H9 (cell line): ENCODE results near the gene IQGAP3. TPM values are rescaled to one million over a fixed set of nuclear protein-coding genes. Genes with fewer than 3 reads are reported as not detected.

Experiments
- DNase-seq: peaks from one replicate; pipeline ENCODE4 v3.0.0-alpha.2; 2017
- H2AFZ ChIP-seq: one replicate; pipeline ENCODE4 v1.6.1; 2013; ENCODE audit warnings: mild to moderate bottlenecking, low read length, control low read depth, moderate library complexity
- H2AK5ac ChIP-seq: 2 replicates; pipeline ENCODE4 v1.6.1; 2013; ENCODE audit warnings: low read length, control low read depth, mixed read lengths; ENCODE audit not compliant: insufficient read length
- H2BK120ac ChIP-seq: one replicate; pipeline ENCODE4 v1.6.1; 2013; ENCODE audit warnings: low read depth, mild to moderate bottlenecking, low read length, control low read depth, inconsistent platforms; ENCODE audit not compliant: poor library complexity, severe bottlenecking
- H2BK12ac ChIP-seq: 2 replicates; pipeline ENCODE4 v1.6.1; 2013; ENCODE audit warnings: low read length, control low read depth, mixed read lengths, low read depth; ENCODE audit not compliant: insufficient read length
- H2BK15ac ChIP-seq: 2 replicates; pipeline ENCODE4 v1.6.1; 2013; ENCODE audit warnings: low read depth, low read length, control low read depth
- H2BK20ac ChIP-seq: one replicate; pipeline ENCODE4 v1.6.1; 2013; ENCODE audit warnings: low read depth, mild to moderate bottlenecking, low read length, control low read depth, inconsistent platforms; ENCODE audit not compliant: poor library complexity, severe bottlenecking
- H2BK5ac ChIP-seq: 2 replicates; pipeline ENCODE4 v1.6.1; 2013; ENCODE audit warnings: low read length, control low read depth, mixed read lengths; ENCODE audit not compliant: insufficient read length
- H3K14ac ChIP-seq: 2 replicates; pipeline ENCODE4 v1.6.1; 2013; ENCODE audit warnings: low read length, control low read depth; ENCODE audit not compliant: insufficient read depth
- H3K18ac ChIP-seq: 2 replicates; pipeline ENCODE4 v1.6.1; 2013; ENCODE audit warnings: low read depth, mild to moderate bottlenecking, mixed read lengths, low read length, control low read depth; ENCODE audit not compliant: insufficient read length
- H3K23ac ChIP-seq: 2 replicates; pipeline ENCODE4 v1.6.1; 2013; ENCODE audit warnings: low read length, control low read depth, mixed read lengths, low read depth; ENCODE audit not compliant: insufficient read length
- H3K23me2 ChIP-seq: 2 replicates; pipeline ENCODE4 v1.6.1; 2013; ENCODE audit warnings: low read depth, mild to moderate bottlenecking, mixed read lengths, low read length, control low read depth; ENCODE audit not compliant: insufficient read length, poor library complexity, severe bottlenecking
- H3K27ac ChIP-seq: 2 replicates; pipeline ENCODE4 v1.5.1; 2013; ENCODE audit warnings: low read length, control low read depth, mixed read lengths, low read depth; ENCODE audit not compliant: insufficient read length
- H3K27me3 ChIP-seq: 2 replicates; pipeline ENCODE4 v1.6.1; 2013; ENCODE audit warnings: low read length, control low read depth, inconsistent platforms; ENCODE audit not compliant: insufficient read depth
- H3K4ac ChIP-seq: 2 replicates; pipeline ENCODE4 v1.6.1; 2013; ENCODE audit warnings: low read depth, mild to moderate bottlenecking, control low read depth, inconsistent platforms, low read length, moderate library complexity
- H3K4me1 ChIP-seq: 2 replicates; pipeline ENCODE4 v1.6.1; 2013; ENCODE audit warnings: low read length, control low read depth, inconsistent platforms; ENCODE audit not compliant: insufficient read depth
- H3K4me2 ChIP-seq: 2 replicates; pipeline ENCODE4 v1.6.1; 2013; ENCODE audit warnings: low read length, control low read depth, mixed read lengths; ENCODE audit not compliant: insufficient read length, insufficient read depth
- H3K56ac ChIP-seq: 2 replicates; pipeline ENCODE4 v1.6.1; 2013; ENCODE audit warnings: low read depth, mild to moderate bottlenecking, mixed read lengths, low read length, control low read depth; ENCODE audit not compliant: insufficient read length
- H3K79me1 ChIP-seq: 2 replicates; pipeline ENCODE4 v1.6.1; 2013; ENCODE audit warnings: low read depth, mild to moderate bottlenecking, moderate library complexity, low read length, control low read depth, inconsistent platforms; ENCODE audit not compliant: insufficient read depth, poor library complexity, severe bottlenecking
- H3K79me2 ChIP-seq: 2 replicates; pipeline ENCODE4 v1.6.1; 2013; ENCODE audit warnings: low read length, control low read depth, inconsistent platforms; ENCODE audit not compliant: insufficient read depth
- H3K9ac ChIP-seq: 2 replicates; pipeline ENCODE4 v1.6.1; 2013; ENCODE audit warnings: low read length, control low read depth, mixed read lengths; ENCODE audit not compliant: insufficient read length; ENCODE audit errors: extremely low read depth
- H3K9me3 ChIP-seq: one replicate; pipeline ENCODE4 v1.6.1; 2013; ENCODE audit warnings: low read depth, low read length, inconsistent platforms; ENCODE audit not compliant: control insufficient read depth
- H3T11ph ChIP-seq: one replicate; pipeline ENCODE4 v1.6.1; 2013; ENCODE audit warnings: mild to moderate bottlenecking, low read length, control low read depth, inconsistent platforms
- H4K20me1 ChIP-seq: one replicate; pipeline ENCODE4 v1.6.1; 2013; ENCODE audit not compliant: control insufficient read depth, insufficient read length, insufficient read depth
- H4K5ac ChIP-seq: 2 replicates; pipeline ENCODE4 v1.6.1; 2013; ENCODE audit warnings: low read depth, mild to moderate bottlenecking, mixed read lengths, low read length, control low read depth; ENCODE audit not compliant: insufficient read length
- H4K8ac ChIP-seq: replicated peaks from 2 replicates; pipeline ENCODE4 v1.6.1; 2013; ENCODE audit warnings: low read length, control low read depth, mixed read lengths, low read depth; ENCODE audit not compliant: insufficient read length
- H4K91ac ChIP-seq: 2 replicates; pipeline ENCODE4 v1.6.1; 2013; ENCODE audit warnings: low read depth, mild to moderate bottlenecking, moderate library complexity, mixed read lengths, low read length, control low read depth; ENCODE audit not compliant: insufficient read length
- H3K27ac Mint-ChIP-seq, 3 experiments: 2 replicates in 2 of 3; 3 replicates in 1 of 3; pipeline ENCODE4 v1.8.0; 2020 to 2021; ENCODE audit warnings: mixed read lengths in 3 of 3, mild to moderate bottlenecking in 1 of 3, moderate library complexity in 1 of 3
- H3K27me3 Mint-ChIP-seq: 2 replicates; pipeline ENCODE4 v1.8.0; 2021; ENCODE audit warnings: low read depth, mild to moderate bottlenecking, moderate library complexity, mixed read lengths
- H3K36me3 Mint-ChIP-seq, 3 experiments: 2 replicates in 2 of 3; 3 replicates in 1 of 3; pipeline ENCODE4 v1.8.0; 2020 to 2021; ENCODE audit warnings: low read depth in 3 of 3, mixed read lengths in 3 of 3; ENCODE audit not compliant: insufficient read depth in 1 of 3
- H3K4me1 Mint-ChIP-seq, 2 experiments: 2 replicates each; pipeline ENCODE4 v1.8.0; 2020; ENCODE audit warnings: mixed read lengths in 2 of 2
- H3K4me3 Mint-ChIP-seq, 2 experiments: 2 replicates in 1 of 2; 3 replicates in 1 of 2; pipeline ENCODE4 v1.8.0; 2020 to 2021; ENCODE audit warnings: mild to moderate bottlenecking in 2 of 2, mixed read lengths in 2 of 2, moderate library complexity in 1 of 2
- H3K9me3 Mint-ChIP-seq, 2 experiments: 2 replicates in 1 of 2; 3 replicates in 1 of 2; pipeline ENCODE4 v1.8.0; 2020; ENCODE audit warnings: mild to moderate bottlenecking in 2 of 2, mixed read lengths in 2 of 2, moderate library complexity in 1 of 2
- CTCF ChIP-seq: fragments of 200-600 bp; sonication (generic); conservative IDR thresholded peaks from 3 replicates; pipeline ENCODE4 v1.8.0; 2021; ENCODE audit warnings: antibody characterized with exemption, mild to moderate bottlenecking
- WGBS: extraction: QIAGEN DNeasy Blood & Tissue Kit; methylation state at CpG from one replicate; pipeline ENCODE4 v1.1.7; 2013; ENCODE audit warnings: missing lambda C conversion rate, low lambda C conversion rate, mixed read lengths; ENCODE audit not compliant: insufficient read length; ENCODE audit errors: extremely low coverage; 5-methylcytosine and 5-hydroxymethylcytosine counted together
- total RNA-seq: library from RNA; stranded (reverse); gene quantifications from 2 replicates; pipeline ENCODE4 v1.2.1, GENCODE V29; 2021

Gene IQGAP3
- total RNA-seq, 1 experiment from 2014 or later: 24.5 TPM

- peaks cover 0 to 5% (median 2%) of the 10 kb centered on the region in 3 experiments; a peak in 3 of 7 replicates for H3K36me3 Mint-ChIP-seq
- Histone ChIP-seq H3K56ac (no peak overlapping the region), H3K23me2 (no peaks in the 10 kb centered on the region), H2BK20ac (no peak overlapping the region), H4K20me1 (no peaks in the 10 kb centered on the region), H2BK120ac (no peak overlapping the region), H4K5ac (no peak overlapping the region), H3K27me3 (no peaks in the 10 kb centered on the region), H2AFZ (no peak overlapping the region), H3K14ac (no peak overlapping the region), H3K4ac (no peak overlapping the region), H3K79me1 (no peaks in the 10 kb centered on the region), H2BK15ac (no peak overlapping the region), H2BK5ac (no peak overlapping the region), H3K4me1 (peaks cover 19% of the 10 kb centered on the region), H4K91ac (no peak overlapping the region), H2AK5ac (no peak overlapping the region), H3K79me2 (peaks cover 13% of the 10 kb centered on the region; the same call in 1 of the 2 replicates), H3K9me3 (no peaks in the 10 kb centered on the region), H3K9ac (no peak overlapping the region), H3T11ph (no peak overlapping the region), H3K23ac (no peak overlapping the region), H3K4me2 (no peak overlapping the region), H2BK12ac (no peak overlapping the region), H3K27ac (no peak overlapping the region), H4K8ac (no peak overlapping the region), H3K18ac (no peak overlapping the region)
- H3K9me3 Mint-ChIP-seq: no peaks in the 10 kb centered on the region
- WGBS: no CpG with 5 or more reads among the region's 11 CpGs
- H3K4me1 Mint-ChIP-seq: peaks cover 85 to 95% of the 10 kb centered on the region in 2 experiments
- no peak for TF ChIP-seq CTCF
- H3K4me3 Mint-ChIP-seq: 0 out of 5 replicates have a peak overlapping the region, but pooled peaks of 1 of the 2 experiments have one; percentile 8
- H3K27ac Mint-ChIP-seq: peak overlapping the region in 1 of 3 experiments; percentile 87; a peak in 2 of 7 replicates
- H3K27me3 Mint-ChIP-seq: no peaks in the 10 kb centered on the region
- DNase-seq: no peak
These were observed 79.2 kb downstream of the IQGAP3 start for GRCh38 chr1:156493154-156493631.
